ENCODE data around the gene GOLGA6L7. TPM values are rescaled to one million over a fixed set of nuclear protein-coding genes. Genes with fewer than 3 reads are reported as not detected.
A peak's percentile ranks its signal among the peaks of the same experiment; 100 is the strongest.

The GOLGA6L7 gene
- total and polyA plus RNA-seq, 9 of the 15 experiments (the other 6 are each of a cell fraction or from before 2014, with no cell fraction given): 0.11 to 0.14 (median 0.11) TPM; not detected in 6

DNA sequence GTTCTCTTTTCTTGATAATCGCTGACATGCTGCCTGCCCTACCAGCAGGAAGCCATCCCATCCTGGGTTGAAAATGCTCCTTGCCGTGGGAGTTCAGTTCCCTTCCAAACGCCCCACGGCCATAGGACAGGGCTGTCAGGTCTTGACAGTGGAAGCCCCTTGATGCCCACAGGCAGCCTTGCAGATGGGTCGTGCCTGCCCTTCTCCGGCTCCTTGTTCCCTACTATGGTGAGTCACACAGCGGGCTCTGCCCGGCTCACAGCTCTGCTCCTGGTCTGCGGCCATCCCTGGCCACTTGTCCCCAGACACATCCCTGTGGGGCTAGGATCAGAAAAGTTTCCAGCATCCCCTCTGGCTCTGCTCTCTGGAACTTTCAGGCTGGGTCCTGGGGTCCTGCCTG lies 31.1 kb upstream of the GOLGA6L7 start (continued):
- TF ChIP-seq, protein P1, sequence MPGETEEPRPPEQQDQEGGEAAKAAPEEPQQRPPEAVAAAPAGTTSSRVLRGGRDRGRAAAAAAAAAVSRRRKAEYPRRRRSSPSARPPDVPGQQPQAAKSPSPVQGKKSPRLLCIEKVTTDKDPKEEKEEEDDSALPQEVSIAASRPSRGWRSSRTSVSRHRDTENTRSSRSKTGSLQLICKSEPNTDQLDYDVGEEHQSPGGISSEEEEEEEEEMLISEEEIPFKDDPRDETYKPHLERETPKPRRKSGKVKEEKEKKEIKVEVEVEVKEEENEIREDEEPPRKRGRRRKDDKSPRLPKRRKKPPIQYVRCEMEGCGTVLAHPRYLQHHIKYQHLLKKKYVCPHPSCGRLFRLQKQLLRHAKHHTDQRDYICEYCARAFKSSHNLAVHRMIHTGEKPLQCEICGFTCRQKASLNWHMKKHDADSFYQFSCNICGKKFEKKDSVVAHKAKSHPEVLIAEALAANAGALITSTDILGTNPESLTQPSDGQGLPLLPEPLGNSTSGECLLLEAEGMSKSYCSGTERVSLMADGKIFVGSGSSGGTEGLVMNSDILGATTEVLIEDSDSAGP (CRISPR knock-in tag; IDR thresholded peaks at IDR 0.05): no peak
- no peak for TF ChIP-seq U2AF1 (optimal IDR thresholded peaks at IDR 0.05; ENCODE audit: low read depth, low read length)
- no peak for TF ChIP-seq RBFOX2 (IDR thresholded peaks at IDR 0.05; ENCODE audit: low read depth, low read length)
- TF ChIP-seq NFYB (IDR thresholded peaks at IDR 0.05; ENCODE audit: extremely low read depth, insufficient read length): no peak

DNA sequence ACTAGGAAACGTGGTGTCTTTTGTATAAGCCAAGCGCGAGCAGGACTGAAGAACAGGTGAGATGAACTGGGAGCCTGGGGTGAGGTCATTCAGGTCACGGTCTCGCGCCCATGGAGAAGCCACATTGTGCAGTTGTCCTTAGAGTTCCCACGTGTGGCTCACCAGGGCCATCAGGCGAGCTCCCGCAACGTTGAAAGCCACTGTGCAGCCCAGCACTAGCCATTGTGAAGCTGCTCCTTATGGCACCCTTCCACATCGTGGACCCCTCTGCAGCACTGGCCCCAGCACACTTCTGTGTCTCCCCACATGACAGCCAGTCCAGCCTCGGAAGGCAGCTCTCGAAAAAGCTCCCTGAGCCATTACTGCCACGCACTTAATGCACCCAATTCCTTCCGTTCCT lies 29.8 kb upstream of the GOLGA6L7 start:
- H3K27ac ChIP-seq (ENCODE audit: extremely low read depth, low read depth, low read length): no peak overlapping the region
- no peak overlapping the region for H3K4me2 ChIP-seq (ENCODE audit: insufficient read depth, low read length)
- no peaks in the 10 kb centered on the region for H3K9me3 ChIP-seq (replicated peaks; ENCODE audit: control insufficient read depth, insufficient read depth, low read depth, low read length)
- no TSS peak for BruUV-seq (replicated peaks)
- no peak overlapping the region for H3K4me3 ChIP-seq
- WGBS (ENCODE audit: insufficient coverage, low coverage, missing lambda C conversion rate): 54% methylated on average over 15 of the region's 15 CpGs
- DNase-seq (ENCODE audit: extremely low read depth in 1 of 4, low spot score in 3 of 4) (no peak), FAIRE-seq (no peak), ATAC-seq (peak; percentile 23; the same call in 2 of the 3 replicates)
- H3K27me3 ChIP-seq (ENCODE audit: control insufficient read depth in 2 of 2, insufficient read depth in 2 of 2, low read length in 2 of 2): no peaks in the 10 kb centered on the region
- H3K9me1 ChIP-seq (ENCODE audit: control insufficient read depth, insufficient read depth, low read length): no peaks in the 10 kb centered on the region
- intact Hi-C loops (cut with micrococcal nuclease) (no loop called here), in situ Hi-C loops (cut with MboI) (no loop called here)
- ChIA-PET CTCF (ENCODE audit: low intra/inter-chr PET ratio) (no interaction called here), POLR2A (interaction anchor here (0.6 to 2.2 kb wide), 2 partner anchors 10 to 405 kb away, joined by 4 to 6 read pairs; no protein-coding TSS in a partner anchor)
- H3K9ac ChIP-seq (ENCODE audit: insufficient read depth in 1 of 2, low read depth in 2 of 2, low read length in 2 of 2): peak overlapping the region in 1 of 2 experiments; percentile 77; a peak in 2 of 4 replicates
- H4K20me1 ChIP-seq (replicated peaks; ENCODE audit: control insufficient read depth, insufficient read depth, low read length): no peaks in the 10 kb centered on the region
- H3K4me1 ChIP-seq (replicated peaks in 1 of 2; ENCODE audit: control insufficient read depth in 2 of 2, insufficient read depth in 2 of 2, low read length in 2 of 2): peaks cover 0 to 8% of the 10 kb centered on the region in 2 experiments; a peak in 1 of 5 replicates
- no peaks in the 10 kb centered on the region for H3K36me3 ChIP-seq (ENCODE audit: control insufficient read depth, insufficient read depth, low read length)
- H3K79me2 ChIP-seq (ENCODE audit: control insufficient read depth, insufficient read depth, low read length): no peaks in the 10 kb centered on the region
- H2AFZ ChIP-seq (ENCODE audit: low read depth, low read length): peak overlapping the region; percentile 71
- no peak for TF ChIP-seq USF2 (CRISPR knock-in tag; IDR thresholded peaks at IDR 0.05)
- TF ChIP-seq TAF1 (IDR thresholded peaks at IDR 0.05; ENCODE audit: control insufficient read depth, extremely low read depth, insufficient read depth, low read length, severe bottlenecking): no peak
- TF ChIP-seq, protein P2, sequence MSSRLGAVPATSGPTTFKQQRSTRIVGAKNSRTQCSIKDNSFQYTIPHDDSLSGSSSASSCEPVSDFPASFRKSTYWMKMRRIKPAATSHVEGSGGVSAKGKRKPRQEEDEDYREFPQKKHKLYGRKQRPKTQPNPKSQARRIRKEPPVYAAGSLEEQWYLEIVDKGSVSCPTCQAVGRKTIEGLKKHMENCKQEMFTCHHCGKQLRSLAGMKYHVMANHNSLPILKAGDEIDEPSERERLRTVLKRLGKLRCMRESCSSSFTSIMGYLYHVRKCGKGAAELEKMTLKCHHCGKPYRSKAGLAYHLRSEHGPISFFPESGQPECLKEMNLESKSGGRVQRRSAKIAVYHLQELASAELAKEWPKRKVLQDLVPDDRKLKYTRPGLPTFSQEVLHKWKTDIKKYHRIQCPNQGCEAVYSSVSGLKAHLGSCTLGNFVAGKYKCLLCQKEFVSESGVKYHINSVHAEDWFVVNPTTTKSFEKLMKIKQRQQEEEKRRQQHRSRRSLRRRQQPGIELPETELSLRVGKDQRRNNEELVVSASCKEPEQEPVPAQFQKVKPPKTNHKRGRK (tag; IDR thresholded peaks at IDR 0.05): no peak
- TF ChIP-seq HDAC1 (IDR thresholded peaks at IDR 0.05): no peak
- no peak for TF ChIP-seq POLR2H (tag; IDR thresholded peaks at IDR 0.05; ENCODE audit: low read depth)
- TF ChIP-seq ZNF347 (CRISPR knock-in tag; IDR thresholded peaks at IDR 0.05; ENCODE audit: low read depth): no peak
- TF ChIP-seq, protein P3, sequence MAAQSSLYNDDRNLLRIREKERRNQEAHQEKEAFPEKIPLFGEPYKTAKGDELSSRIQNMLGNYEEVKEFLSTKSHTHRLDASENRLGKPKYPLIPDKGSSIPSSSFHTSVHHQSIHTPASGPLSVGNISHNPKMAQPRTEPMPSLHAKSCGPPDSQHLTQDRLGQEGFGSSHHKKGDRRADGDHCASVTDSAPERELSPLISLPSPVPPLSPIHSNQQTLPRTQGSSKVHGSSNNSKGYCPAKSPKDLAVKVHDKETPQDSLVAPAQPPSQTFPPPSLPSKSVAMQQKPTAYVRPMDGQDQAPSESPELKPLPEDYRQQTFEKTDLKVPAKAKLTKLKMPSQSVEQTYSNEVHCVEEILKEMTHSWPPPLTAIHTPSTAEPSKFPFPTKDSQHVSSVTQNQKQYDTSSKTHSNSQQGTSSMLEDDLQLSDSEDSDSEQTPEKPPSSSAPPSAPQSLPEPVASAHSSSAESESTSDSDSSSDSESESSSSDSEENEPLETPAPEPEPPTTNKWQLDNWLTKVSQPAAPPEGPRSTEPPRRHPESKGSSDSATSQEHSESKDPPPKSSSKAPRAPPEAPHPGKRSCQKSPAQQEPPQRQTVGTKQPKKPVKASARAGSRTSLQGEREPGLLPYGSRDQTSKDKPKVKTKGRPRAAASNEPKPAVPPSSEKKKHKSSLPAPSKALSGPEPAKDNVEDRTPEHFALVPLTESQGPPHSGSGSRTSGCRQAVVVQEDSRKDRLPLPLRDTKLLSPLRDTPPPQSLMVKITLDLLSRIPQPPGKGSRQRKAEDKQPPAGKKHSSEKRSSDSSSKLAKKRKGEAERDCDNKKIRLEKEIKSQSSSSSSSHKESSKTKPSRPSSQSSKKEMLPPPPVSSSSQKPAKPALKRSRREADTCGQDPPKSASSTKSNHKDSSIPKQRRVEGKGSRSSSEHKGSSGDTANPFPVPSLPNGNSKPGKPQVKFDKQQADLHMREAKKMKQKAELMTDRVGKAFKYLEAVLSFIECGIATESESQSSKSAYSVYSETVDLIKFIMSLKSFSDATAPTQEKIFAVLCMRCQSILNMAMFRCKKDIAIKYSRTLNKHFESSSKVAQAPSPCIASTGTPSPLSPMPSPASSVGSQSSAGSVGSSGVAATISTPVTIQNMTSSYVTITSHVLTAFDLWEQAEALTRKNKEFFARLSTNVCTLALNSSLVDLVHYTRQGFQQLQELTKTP (IDR thresholded peaks at IDR 0.05; ENCODE audit: low read depth in 1 of 2, partially characterized antibody in 2 of 2): no peak
- no peak for TF ChIP-seq SMC3 (conservative IDR thresholded peaks at IDR 0.05; ENCODE audit: insufficient read depth, low read depth, low read length)

All from K562 (cell line).